ENCODE measurements around the gene ARMC8.
A peak's percentile ranks its signal among the peaks of the same experiment; 100 is the strongest.

The ARMC8 gene

DNA sequence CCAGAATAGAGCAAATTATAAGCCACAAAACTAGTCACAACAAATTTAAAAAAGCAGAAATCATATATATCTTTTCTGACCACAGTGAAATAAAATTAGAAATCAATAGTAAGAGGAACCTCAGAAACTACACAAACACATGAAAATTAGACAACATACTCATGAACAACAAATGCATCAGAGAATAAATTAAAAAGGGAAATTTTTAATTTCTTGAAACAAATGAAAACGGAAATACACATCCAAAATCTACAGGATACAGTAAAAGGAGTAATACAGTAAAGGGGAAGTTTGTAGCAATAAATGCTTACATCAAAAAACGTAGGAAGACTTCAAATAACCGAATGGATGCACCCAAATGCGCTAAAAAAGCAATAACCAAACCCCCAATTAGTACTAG, 123.4 kb downstream of the ARMC8 start:
- DNase-seq, result no peak

DNA sequence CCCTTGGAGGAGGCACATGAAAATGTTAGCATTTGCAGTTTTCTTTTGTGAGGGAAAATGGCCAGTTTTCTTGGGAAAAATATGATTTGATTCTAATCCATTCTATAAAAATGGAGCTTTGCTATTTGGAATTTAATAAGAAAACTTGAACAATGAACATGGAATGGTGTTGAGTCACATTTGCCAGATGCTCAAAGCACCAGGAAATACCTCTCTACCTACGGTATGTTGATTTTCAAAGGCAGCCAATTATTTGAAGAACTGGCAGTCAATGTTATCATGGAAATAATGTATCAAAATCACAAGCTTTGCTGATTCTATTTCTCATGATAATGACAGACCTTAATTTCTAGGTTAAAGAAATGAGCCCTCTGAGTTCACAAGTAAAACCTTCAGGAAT, 127.7 kb downstream of the ARMC8 start:
- DNase-seq, result no peak

DNA sequence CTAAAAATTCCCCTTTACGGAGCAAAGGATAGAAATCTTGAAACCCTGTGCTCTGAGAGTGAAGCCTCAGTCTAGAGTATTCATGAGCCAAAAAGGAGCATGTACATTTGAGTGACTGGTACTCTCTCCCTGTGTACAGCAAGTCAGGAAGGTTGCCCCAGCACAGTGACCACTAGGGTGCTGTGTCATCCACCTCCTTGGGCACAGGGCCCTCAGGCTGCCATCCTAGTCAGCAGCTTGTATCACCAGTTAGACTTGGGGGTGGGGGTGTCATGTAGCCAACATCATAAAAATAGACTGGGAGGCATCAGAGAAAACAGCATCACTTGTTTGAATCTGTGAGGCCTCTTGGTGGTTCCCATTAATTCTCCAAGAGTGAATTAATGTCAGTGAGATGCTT, 130.6 kb downstream of the ARMC8 start:
- no peak for DNase-seq

DNA sequence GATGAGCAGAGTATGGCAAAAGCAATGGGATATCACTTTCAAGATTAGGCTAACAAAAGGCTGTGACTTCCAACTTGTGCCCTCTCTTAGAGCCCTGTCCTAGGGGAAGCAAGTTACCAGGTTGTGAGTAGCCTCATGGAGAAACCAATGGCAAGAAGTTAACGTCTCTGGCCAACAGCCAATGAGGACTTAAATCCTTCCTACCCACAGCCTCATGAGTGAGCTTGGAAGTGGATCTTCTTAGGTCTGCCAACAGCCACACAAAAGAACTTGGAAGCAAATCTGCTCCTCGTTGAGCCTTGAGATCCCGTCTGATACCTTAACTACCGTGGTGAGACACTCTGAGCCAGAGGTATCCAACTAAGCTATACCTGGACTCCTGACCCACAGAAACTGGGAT, 136.9 kb downstream of the ARMC8 start:
- DNase-seq, result no peak

DNA sequence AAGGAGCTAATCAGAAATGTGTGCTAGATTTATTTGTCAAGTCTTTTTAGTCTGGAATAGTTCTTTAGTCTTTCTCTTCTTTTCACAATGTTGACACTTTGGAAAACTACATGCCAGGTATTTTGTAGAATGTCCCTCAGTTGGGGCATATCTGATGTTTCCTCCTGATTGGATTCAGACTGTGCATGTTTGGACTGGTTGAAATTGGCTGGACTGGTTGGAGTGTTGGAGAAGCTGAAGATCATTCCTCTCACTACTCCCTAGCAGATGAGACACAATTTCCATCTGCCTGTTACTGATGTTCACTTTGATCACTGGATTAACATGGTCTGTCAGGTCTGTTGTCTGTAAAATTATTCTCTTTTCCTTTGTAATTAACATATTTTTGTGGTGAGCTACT, 138.9 kb downstream of the ARMC8 start:
- no peak for DNase-seq

DNA sequence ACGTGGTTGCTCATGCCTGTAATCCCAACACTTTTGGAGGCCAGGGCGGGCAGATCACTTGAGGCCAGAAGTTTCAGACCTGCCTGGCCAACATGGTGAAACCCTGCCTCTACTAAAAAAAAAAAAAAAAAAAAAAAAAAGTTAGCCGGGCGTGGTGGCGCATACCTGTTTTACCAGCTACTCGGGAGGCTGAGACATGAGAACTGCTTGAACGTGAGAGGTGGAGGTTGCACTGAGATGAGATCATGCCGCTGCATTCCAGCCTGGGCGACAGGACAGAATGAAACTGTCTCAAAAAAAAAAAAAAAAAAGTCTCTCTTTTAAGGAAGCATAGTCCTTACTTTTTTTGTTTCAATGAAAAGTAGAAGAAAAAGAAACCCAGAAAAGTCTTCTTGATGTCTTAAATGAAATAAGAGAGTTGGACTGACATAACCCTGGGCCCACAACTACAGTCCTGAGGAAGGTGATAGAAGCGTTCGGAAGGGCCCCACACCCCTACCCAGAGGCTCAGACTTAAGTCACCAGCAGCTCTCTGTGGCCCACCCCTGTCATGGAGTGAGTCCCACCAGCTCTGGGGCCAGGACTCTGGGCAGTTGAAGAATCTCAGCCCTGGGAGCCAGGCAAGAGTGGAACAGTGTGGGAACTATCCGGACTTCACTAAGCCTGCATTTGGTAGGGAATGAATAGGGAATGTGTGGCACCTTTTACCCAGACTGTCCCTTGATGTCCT, 139.9 kb downstream of the ARMC8 start:
- DNase-seq, result no peak

DNA sequence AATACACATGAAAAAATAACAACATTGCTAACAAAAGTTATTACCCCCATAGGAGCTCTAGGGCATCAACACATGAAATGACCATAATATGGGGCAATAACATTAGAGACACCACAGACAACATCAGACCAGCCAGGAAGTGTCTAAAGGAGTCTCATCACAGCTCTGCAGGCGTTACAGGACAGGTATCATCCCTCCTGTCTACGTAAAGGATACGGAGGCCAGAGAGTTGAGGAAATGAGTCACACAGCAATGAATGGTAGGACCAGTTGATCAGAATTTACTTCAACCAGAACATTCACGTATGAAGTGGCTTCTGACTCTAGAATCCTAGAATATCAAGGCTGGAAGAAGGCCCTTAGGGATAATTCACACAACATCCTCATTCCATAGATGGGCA, 140.7 kb downstream of the ARMC8 start:
- DNase-seq, result no peak

DNA sequence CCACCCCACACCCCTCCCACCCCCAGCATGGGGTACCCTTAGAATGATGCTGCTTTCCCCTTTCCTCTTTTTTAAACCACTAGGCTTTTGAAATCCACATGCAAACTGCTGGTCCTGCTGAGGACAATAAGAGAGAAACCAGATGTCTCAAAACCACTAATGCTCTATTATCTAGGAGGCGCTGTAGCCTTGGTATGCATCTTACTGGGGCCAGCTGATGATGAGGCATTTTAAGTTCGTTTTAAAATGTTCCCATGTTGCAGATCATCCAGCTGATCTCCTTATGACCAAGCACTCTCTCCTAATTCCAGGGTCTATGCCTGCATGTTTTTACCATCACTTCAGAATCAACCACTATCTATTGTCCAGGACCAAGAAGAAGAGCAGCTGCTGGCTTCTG, 141.2 kb downstream of the ARMC8 start:
- no peak for DNase-seq

DNA sequence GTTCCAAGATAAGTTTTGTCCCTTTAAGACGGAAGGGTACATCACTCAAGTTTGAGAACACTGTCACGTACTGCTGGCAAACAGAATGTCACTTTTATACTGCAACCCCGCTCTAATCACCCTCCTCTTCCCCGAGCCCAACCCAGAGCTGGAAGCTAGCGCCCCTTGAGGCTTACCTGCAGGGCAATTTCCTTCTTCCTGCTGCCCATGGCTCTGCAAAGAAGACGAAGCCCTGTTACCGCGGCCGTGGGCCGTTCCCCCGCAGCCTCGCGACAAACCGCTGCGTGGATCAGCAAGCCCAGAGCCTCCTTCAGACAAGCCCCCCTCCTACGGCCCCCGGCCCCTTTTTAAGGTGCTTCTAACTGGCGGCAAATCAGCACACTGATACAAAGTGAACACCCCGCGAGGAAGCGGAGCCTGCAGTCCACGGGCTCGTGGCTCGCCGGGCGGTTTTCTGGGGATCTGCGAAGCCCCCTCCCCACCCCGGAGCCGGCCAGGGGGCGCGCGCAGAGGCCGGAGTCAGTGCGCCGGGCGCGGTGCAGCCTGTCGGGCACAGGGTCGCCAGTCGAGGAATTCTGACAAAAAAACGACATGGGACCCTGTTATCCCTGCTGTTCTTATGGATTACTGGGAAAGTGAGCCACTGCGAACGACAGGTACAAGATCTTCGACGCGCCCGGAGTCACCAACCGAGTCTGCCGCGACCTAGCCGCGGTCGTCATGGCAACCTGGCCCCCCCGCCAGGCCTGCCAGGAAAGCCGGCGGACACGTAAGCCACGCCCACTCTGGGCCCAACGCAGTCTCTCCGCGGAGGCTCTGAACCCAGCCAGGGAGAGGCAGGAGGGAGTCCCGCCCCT, 142.3 kb downstream of the ARMC8 start, which contains the start of gene NME9:
TSS of gene NME9 (minus strand) at position 725 of the 857 bp plus-strand sequence. CDS start at position 209, 516 bp downstream.
- DNase-seq, result peak; percentile 91

DNA sequence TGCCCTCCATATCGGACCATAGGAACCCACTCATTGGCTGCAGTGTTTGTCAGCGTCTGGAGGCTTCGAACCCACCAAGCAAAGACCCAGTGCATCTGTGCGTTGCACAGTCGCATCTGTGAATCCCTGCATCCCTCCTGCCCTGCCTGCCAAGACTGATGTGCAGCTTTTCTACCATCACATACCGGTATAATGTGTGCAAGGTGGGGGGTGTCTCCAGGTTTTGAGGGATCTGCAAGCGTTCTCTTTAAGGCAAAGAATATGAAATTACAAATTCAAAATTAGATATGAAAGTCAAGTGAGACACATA, 142.8 kb downstream of the ARMC8 start:
- DNase-seq, result no peak

DNA sequence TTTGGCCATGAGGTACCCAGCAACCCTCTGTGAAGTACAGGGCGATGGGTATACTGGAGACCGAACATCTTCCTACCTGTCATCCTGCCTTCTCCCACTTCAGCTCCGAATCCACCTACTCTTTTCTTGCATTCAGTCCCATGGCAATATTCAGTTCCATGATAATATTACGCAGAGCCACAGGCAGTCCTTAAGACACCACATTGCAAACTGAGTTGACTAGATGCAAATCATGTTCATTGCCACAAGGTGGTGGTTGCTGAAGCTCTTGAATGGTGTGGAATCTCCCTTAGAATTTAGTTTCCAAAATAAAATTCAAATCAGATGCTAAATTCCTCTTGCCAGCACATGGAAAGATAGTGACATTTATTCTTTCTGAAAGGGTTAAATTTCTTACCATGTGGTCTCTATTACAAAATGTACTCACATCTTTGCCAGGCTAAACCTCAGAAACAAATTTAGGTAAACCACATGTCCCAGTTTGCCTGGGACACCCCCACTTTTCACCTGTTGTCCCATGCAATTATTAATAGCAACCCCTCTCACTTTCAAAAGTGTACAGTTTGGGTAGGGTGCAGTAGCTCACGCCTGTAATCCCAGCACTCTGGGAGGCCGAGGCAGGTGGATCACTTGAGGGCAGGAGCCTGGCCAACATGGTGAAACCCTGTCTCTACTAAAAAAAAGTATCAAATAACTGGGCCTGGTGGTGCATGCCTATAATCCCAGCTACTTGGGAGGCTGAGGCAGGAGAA, 144.2 kb downstream of the ARMC8 start:
- DNase-seq, result no peak

DNA sequence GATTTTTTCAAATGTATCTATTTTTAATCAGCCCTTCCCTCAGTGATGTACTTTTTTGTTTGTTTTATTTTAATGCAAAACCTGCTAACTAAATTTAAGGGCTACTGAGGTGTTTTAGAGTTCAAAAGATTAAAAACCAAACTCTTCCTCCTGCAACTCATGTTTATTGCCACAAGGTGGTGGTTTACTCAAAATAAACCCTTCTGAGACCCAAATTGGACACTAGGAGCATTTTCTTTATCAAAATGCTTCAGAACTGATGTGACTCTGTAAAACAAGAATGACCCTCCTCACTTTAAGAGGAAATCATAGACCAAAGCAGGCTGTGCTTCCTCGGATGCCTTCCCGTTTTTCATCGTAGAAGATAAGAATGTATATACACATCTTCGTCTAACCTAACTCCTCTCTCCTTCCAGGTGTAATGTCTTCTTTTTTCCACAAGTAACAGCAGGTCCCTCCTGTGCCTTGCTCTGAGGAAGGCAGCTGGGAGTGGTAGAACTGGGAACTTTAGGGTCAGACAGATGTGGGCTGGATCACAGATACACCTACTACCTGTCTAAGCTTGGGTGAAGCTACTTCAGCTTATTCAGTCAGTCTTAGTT, 145.5 kb downstream of the ARMC8 start:
- DNase-seq, result no peak

DNA sequence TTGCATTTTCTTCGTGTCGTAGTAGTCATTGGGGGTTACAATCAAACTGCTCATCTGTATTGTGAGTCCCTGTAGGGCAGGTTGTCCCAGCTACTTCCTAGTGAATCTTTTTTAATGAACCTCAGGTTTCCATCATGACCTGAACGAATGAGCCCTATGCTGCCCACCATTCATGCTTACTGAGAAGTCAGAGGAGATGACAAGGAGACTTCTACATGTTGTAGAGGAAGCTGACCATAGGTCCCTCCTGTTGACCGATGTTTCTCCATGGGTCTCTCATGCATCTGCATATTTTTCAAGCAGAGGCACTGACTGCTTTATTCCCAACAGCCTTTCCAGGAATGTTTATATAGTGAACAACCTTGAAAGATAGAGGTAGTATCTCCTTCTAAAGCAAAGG, 147.5 kb downstream of the ARMC8 start:
- DNase-seq, result no peak

DNA sequence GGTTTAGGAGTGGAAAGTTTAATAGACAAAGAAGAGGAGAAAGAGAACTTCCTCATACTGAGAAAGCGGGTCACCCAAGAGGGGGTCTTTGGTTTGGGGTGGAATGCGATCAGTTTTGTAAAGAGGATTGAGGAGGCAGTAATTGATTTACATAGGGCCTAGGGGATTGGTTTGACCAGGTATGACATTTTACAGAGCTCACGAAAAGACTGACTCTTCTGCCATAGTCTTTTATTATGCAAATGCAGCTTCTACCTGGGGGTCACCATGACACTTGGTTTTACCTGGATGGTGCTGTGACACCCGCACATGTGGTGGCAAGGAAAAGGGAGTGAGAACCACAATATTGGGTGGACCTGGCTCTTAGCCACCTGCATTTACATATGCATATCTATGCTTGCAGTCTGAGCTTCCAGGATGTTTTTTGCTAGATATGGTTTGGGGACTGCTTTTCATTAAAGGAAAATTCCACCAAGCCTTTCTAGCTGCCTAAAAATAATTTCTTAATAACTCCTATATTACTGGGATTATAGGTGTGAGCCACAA, 149.4 kb downstream of the ARMC8 start:
- DNase-seq, result no peak

DNA sequence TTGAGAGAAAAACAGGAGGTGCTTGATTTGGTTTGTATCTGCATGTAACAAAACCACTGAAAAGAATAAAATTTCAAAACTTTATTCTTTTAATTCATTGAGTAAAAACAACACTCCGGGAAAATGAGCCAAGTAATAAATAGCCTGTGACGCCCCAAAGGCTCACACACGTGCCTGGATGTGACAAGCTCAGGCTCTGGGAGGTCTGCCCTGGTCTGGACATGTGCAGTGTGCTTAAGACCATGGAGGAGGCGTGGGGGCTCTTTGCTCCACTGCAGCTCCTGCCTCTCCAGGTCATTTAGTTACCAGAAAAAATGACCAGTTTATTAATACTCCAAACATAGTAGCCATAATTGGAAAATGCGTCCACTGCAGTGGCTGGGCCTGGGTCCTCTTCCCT, 151.1 kb downstream of the ARMC8 start:
- no peak for DNase-seq

DNA sequence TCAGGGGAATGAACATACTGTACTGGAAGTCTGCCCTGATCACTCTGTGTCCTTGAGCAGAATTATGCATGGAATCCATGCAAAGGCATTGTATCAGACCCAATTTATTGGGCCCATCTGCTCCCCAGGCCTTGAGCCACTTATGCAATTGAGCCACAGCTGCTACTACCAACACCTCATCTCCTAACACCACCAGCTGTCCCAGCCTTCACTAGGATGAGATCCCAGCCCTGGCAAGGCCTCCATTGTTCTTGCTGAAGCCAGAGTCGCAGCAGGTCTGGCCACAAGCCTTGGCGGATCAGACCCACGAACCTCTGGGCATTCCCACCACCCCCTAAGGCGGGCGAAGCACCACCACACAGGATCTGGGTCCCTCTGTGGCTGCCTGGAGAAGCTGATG, 151.7 kb downstream of the ARMC8 start:
- no peak for DNase-seq

DNA sequence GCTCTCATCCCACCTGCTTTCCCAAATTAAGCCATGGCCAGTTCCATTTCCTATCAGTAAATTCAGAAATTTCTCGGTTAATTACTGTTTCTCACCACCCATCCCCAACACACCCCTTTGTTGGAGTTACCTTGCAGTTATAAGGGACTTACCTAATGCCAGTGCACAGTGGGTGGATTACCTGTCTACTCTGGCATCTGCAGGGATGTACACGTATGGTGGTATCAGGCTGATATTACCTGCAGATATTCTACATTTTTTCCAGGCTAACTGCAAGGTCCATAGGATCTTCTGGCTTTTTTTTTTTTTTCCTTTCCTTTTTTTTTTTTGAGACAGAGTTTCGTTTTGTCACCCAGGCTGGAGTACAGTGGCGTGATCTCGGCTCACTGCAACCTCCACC, 153.4 kb downstream of the ARMC8 start:
- no peak for DNase-seq

DNA sequence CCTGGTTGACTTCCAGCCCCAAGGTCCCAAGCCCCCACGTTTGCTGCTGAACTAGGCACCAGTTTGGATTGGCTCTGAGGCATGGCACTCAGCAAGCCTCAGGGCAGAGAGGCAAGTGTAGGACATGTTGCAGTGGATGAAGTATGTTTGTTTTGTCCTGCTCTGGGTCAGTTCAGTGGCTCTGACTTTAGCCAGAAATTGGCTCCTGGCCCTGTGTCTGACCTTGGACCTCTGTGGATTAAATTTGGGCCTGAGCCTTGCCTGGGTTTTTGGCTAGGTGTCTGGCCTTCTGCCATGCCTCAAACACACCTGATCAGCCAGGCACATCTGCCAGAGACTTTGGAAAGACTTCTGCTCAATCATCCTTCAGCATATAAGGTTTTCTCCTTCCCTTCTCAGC, 157.7 kb downstream of the ARMC8 start:
- no peak for DNase-seq

All from activated T-cell treated with anti-CD3 and anti-CD28 coated beads, Interleukin-2, amount 50 U/mL, for 1 hour (primary cell).